ENCODE results near the gene SPTBN1.

SPTBN1 gene

GRCh38 chr2:54455563-54456361 lies at the start of gene SPTBN1:
SPTBN1 (plus strand) TSS chr2:54456327; CDS start chr2:54526419, 70,092 bp downstream.
- H3K36me3 Mint-ChIP-seq (ENCODE audit: insufficient read depth): peaks cover 3% of the 10 kb centered on the region
- peak within 1 kb of the TSS; percentile 85 for H3K4me3 Mint-ChIP-seq
- H3K27ac Mint-ChIP-seq (ENCODE audit: low read depth): no peak within 1 kb of the TSS
- peaks cover 9% of the 10 kb centered on the region for H3K4me1 Mint-ChIP-seq
- no peak for DNase-seq (ENCODE audit: low spot score in 2 of 2)
- H3K9me3 Mint-ChIP-seq: no peaks in the 10 kb centered on the region
- peak; percentile 42 for ATAC-seq (replicated peaks; ENCODE audit: extremely low read depth, poor library complexity, severe bottlenecking)
- H3K27me3 Mint-ChIP-seq: peaks cover 49% of the 10 kb centered on the region

- Mint-ChIP-seq H3K4me1 (peaks cover 11% of the 10 kb centered on the region), H3K4me3 (no peak overlapping the region), H3K36me3 (ENCODE audit: insufficient read depth) (peaks cover 2% of the 10 kb centered on the region), H3K27me3 (peaks cover 25% of the 10 kb centered on the region), H3K27ac (ENCODE audit: low read depth) (no peak overlapping the region), H3K9me3 (no peaks in the 10 kb centered on the region)
- no peak for ATAC-seq (replicated peaks; ENCODE audit: extremely low read depth, poor library complexity, severe bottlenecking)
- DNase-seq (ENCODE audit: low spot score in 2 of 2): no peak
Observed at GRCh38 chr2:54407693-54408092, 48.4 kb upstream of the SPTBN1 start.

- H3K27ac Mint-ChIP-seq (ENCODE audit: low read depth): no peak overlapping the region
- H3K27me3 Mint-ChIP-seq: peaks cover 25% of the 10 kb centered on the region
- H3K9me3 Mint-ChIP-seq: no peaks in the 10 kb centered on the region
- H3K36me3 Mint-ChIP-seq (ENCODE audit: insufficient read depth): peaks cover 2% of the 10 kb centered on the region
- ATAC-seq (replicated peaks; ENCODE audit: extremely low read depth, poor library complexity, severe bottlenecking): no peak
- H3K4me1 Mint-ChIP-seq: peaks cover 9% of the 10 kb centered on the region
- H3K4me3 Mint-ChIP-seq: no peak overlapping the region
- no peak for DNase-seq (ENCODE audit: low spot score in 2 of 2)
Observed at GRCh38 chr2:54408288-54408687, 47.8 kb upstream of the SPTBN1 start.

GRCh38 chr2:54409752-54410151 lies 46.4 kb upstream of the SPTBN1 start:
- ATAC-seq (replicated peaks; ENCODE audit: extremely low read depth, poor library complexity, severe bottlenecking) (no peak), DNase-seq (ENCODE audit: low spot score in 2 of 2) (no peak)
- Mint-ChIP-seq H3K4me3 (no peak overlapping the region), H3K36me3 (ENCODE audit: insufficient read depth) (peaks cover 2% of the 10 kb centered on the region), H3K9me3 (no peaks in the 10 kb centered on the region), H3K4me1 (no peaks in the 10 kb centered on the region), H3K27ac (ENCODE audit: low read depth) (no peak overlapping the region), H3K27me3 (peaks cover 27% of the 10 kb centered on the region)

- H3K4me3 Mint-ChIP-seq: no peak overlapping the region
- DNase-seq (ENCODE audit: low spot score in 2 of 2) (no peak), ATAC-seq (replicated peaks; ENCODE audit: extremely low read depth, poor library complexity, severe bottlenecking) (no peak)
- no peaks in the 10 kb centered on the region for H3K9me3 Mint-ChIP-seq
- H3K27me3 Mint-ChIP-seq: peaks cover 48% of the 10 kb centered on the region
- H3K27ac Mint-ChIP-seq (ENCODE audit: low read depth): no peak overlapping the region
- H3K4me1 Mint-ChIP-seq: no peaks in the 10 kb centered on the region
- peaks cover 2% of the 10 kb centered on the region for H3K36me3 Mint-ChIP-seq (ENCODE audit: insufficient read depth)
Observed at GRCh38 chr2:54411801-54412354, 44.2 kb upstream of the SPTBN1 start.

- Mint-ChIP-seq H3K36me3 (ENCODE audit: insufficient read depth) (no peaks in the 10 kb centered on the region), H3K4me3 (no peak overlapping the region)
- no peak for ATAC-seq (replicated peaks; ENCODE audit: extremely low read depth, poor library complexity, severe bottlenecking)
Observed at GRCh38 chr2:54416166-54416813, 39.8 kb upstream of the SPTBN1 start.

GRCh38 chr2:54416938-54417337 lies 39.2 kb upstream of the SPTBN1 start:
- Mint-ChIP-seq H3K36me3 (ENCODE audit: insufficient read depth) (no peaks in the 10 kb centered on the region), H3K27ac (ENCODE audit: low read depth) (no peak overlapping the region), H3K4me3 (no peak overlapping the region), H3K4me1 (no peaks in the 10 kb centered on the region), H3K27me3 (peaks cover 27% of the 10 kb centered on the region), H3K9me3 (no peaks in the 10 kb centered on the region)
- DNase-seq (ENCODE audit: low spot score in 2 of 2) (no peak), ATAC-seq (replicated peaks; ENCODE audit: extremely low read depth, poor library complexity, severe bottlenecking) (no peak)

More at GRCh38 chr2:54416166-54416813, 39.8 kb upstream of the SPTBN1 start:
- no peak for DNase-seq (ENCODE audit: low spot score in 2 of 2)
- Mint-ChIP-seq H3K4me1 (no peaks in the 10 kb centered on the region), H3K9me3 (no peaks in the 10 kb centered on the region), H3K27me3 (peaks cover 33% of the 10 kb centered on the region), H3K27ac (ENCODE audit: low read depth) (no peak overlapping the region)

- ATAC-seq (replicated peaks; ENCODE audit: extremely low read depth, poor library complexity, severe bottlenecking) (no peak), DNase-seq (ENCODE audit: low spot score in 2 of 2) (no peak)
- Mint-ChIP-seq H3K4me3 (no peak overlapping the region), H3K36me3 (ENCODE audit: insufficient read depth) (no peaks in the 10 kb centered on the region), H3K27ac (ENCODE audit: low read depth) (no peak overlapping the region), H3K27me3 (peaks cover 25% of the 10 kb centered on the region), H3K4me1 (no peaks in the 10 kb centered on the region), H3K9me3 (no peaks in the 10 kb centered on the region)
Observed at GRCh38 chr2:54417577-54417976, 38.5 kb upstream of the SPTBN1 start.

GRCh38 chr2:54419388-54419787 lies 36.7 kb upstream of the SPTBN1 start:
- Mint-ChIP-seq H3K27ac (ENCODE audit: low read depth) (no peak overlapping the region), H3K4me3 (no peak overlapping the region), H3K36me3 (ENCODE audit: insufficient read depth) (no peaks in the 10 kb centered on the region), H3K9me3 (no peaks in the 10 kb centered on the region), H3K4me1 (no peaks in the 10 kb centered on the region), H3K27me3 (peaks cover 25% of the 10 kb centered on the region)
- DNase-seq (ENCODE audit: low spot score in 2 of 2) (no peak), ATAC-seq (replicated peaks; ENCODE audit: extremely low read depth, poor library complexity, severe bottlenecking) (no peak)

GRCh38 chr2:54419855-54420523 lies 36.1 kb upstream of the SPTBN1 start:
- no peak for DNase-seq (ENCODE audit: low spot score in 2 of 2)
- no peak for ATAC-seq (replicated peaks; ENCODE audit: extremely low read depth, poor library complexity, severe bottlenecking)
- H3K27me3 Mint-ChIP-seq: peaks cover 21% of the 10 kb centered on the region
- no peak overlapping the region for H3K27ac Mint-ChIP-seq (ENCODE audit: low read depth)
- no peak overlapping the region for H3K4me3 Mint-ChIP-seq
- H3K36me3 Mint-ChIP-seq (ENCODE audit: insufficient read depth): no peaks in the 10 kb centered on the region
- no peaks in the 10 kb centered on the region for H3K9me3 Mint-ChIP-seq
- no peaks in the 10 kb centered on the region for H3K4me1 Mint-ChIP-seq

GRCh38 chr2:54420524-54421172 lies 35.5 kb upstream of the SPTBN1 start:
- DNase-seq (ENCODE audit: low spot score in 2 of 2) (no peak), ATAC-seq (replicated peaks; ENCODE audit: extremely low read depth, poor library complexity, severe bottlenecking) (no peak)
- no peak overlapping the region for H3K27ac Mint-ChIP-seq (ENCODE audit: low read depth)
- no peaks in the 10 kb centered on the region for H3K9me3 Mint-ChIP-seq
- peaks cover 14% of the 10 kb centered on the region for H3K27me3 Mint-ChIP-seq
- no peaks in the 10 kb centered on the region for H3K36me3 Mint-ChIP-seq (ENCODE audit: insufficient read depth)
- no peaks in the 10 kb centered on the region for H3K4me1 Mint-ChIP-seq
- H3K4me3 Mint-ChIP-seq: no peak overlapping the region

- Mint-ChIP-seq H3K36me3 (ENCODE audit: insufficient read depth) (no peaks in the 10 kb centered on the region), H3K4me1 (no peaks in the 10 kb centered on the region), H3K4me3 (no peak overlapping the region), H3K9me3 (no peaks in the 10 kb centered on the region), H3K27ac (ENCODE audit: low read depth) (no peak overlapping the region), H3K27me3 (no peaks in the 10 kb centered on the region)
- peak; percentile 52 for ATAC-seq (replicated peaks; ENCODE audit: extremely low read depth, poor library complexity, severe bottlenecking)
- DNase-seq (ENCODE audit: low spot score in 2 of 2): peak in 1 of 2 donors; percentile 16
Observed at GRCh38 chr2:54422072-54422581, 34.0 kb upstream of the SPTBN1 start.

Measured in central memory CD8-positive, alpha-beta T cell (primary cell).